Fibroblast of villous mesenchyme (primary cell): ENCODE data around the gene MYO1E. TPM values are rescaled to one million over a fixed set of nuclear protein-coding genes. Genes with fewer than 3 reads are reported as not detected.

Experiments
- DNase-seq: peaks from one replicate; pipeline ENCODE4 v3.0.0-alpha.2; 2010; ENCODE audit warnings: low read depth
- H3K4me3 ChIP-seq: 2 replicates; pipeline ENCODE4 v1.5.1; 2011; ENCODE audit warnings: low read depth, mild to moderate bottlenecking, low read length
- total RNA-seq: library from RNA; depleted of rRNA; stranded (reverse); fragments of >200 nt; gene quantifications from 2 replicates; pipeline ENCODE4 v1.2.3, GENCODE V29; 2012
- TF ChIP-seq, protein P1 (sequence below): IDR thresholded peaks from 2 replicates; pipeline ENCODE4 v1.5.1; 2012; ENCODE audit warnings: low read depth, mild to moderate bottlenecking, low read length; ENCODE audit not compliant: insufficient read depth

Gene MYO1E
- total RNA-seq, 1 donor, result 107 TPM

DNA sequence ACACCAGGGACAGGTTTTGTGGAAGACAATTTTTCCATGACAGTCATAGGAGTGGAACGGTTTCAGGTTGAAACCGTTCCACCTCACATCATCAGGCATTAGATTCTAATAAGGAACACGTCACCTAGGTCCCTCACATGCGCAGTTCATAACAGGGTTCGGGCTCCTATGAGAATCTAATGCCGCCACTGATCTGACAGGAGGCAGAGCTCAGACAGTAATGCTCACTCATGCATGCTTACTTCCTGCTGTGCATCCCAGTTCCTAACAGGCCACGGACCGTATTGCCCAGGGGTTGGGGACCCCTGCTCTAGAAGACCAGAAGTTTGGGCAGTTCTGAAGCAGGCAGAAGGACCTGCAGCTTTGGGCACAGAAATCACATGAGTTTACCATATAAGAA is 61.5 kb downstream of the MYO1E start:
- TF ChIP-seq, protein P1, sequence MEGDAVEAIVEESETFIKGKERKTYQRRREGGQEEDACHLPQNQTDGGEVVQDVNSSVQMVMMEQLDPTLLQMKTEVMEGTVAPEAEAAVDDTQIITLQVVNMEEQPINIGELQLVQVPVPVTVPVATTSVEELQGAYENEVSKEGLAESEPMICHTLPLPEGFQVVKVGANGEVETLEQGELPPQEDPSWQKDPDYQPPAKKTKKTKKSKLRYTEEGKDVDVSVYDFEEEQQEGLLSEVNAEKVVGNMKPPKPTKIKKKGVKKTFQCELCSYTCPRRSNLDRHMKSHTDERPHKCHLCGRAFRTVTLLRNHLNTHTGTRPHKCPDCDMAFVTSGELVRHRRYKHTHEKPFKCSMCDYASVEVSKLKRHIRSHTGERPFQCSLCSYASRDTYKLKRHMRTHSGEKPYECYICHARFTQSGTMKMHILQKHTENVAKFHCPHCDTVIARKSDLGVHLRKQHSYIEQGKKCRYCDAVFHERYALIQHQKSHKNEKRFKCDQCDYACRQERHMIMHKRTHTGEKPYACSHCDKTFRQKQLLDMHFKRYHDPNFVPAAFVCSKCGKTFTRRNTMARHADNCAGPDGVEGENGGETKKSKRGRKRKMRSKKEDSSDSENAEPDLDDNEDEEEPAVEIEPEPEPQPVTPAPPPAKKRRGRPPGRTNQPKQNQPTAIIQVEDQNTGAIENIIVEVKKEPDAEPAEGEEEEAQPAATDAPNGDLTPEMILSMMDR, result no peak
- no peak for DNase-seq

DNA sequence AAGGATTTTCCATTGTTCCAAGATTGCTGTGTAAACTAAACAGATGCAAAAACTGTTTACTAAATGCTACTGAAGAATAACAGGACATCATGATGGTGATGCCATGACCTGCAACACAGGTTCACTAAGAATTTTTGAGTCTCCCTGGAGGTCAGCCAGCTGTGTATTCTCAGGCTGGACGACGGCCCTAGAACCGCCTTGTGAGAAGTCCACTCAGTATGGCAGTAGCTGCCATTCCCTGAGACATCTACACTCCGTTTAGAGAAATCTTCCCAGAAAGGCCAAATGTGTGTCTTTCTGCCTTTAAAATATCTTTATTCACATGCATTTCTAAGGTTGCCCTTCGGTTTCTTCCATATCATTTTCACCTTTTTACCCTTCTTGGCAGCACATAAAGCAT is 63.3 kb downstream of the MYO1E start:
- H3K4me3 ChIP-seq, result no peak overlapping the region
- DNase-seq, result no peak
- TF ChIP-seq, protein P1, result no peak

More for the DNA sequence above, 61.5 kb downstream of the MYO1E start:
- H3K4me3 ChIP-seq, result no peak overlapping the region

DNA sequence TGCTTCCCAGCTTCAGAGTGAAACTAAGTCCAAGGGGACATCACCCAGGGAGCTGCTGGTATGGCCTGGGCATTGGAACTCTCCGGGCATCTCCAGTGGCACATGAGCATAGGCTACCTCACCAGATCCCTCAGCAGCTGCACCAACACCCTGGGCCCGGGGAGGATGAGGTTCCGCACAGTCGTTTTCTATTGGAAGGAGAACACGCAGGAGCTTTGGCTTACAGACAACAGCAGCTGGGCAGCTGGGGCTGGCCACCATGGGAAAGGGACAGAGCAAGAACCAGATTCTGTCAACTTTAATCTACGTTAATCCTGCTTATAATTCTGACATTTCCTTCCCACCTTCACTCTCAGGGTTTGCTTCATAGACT is 65.5 kb downstream of the MYO1E start:
- DNase-seq, result no peak
- no peak overlapping the region for H3K4me3 ChIP-seq
- TF ChIP-seq, protein P1, result no peak

DNA sequence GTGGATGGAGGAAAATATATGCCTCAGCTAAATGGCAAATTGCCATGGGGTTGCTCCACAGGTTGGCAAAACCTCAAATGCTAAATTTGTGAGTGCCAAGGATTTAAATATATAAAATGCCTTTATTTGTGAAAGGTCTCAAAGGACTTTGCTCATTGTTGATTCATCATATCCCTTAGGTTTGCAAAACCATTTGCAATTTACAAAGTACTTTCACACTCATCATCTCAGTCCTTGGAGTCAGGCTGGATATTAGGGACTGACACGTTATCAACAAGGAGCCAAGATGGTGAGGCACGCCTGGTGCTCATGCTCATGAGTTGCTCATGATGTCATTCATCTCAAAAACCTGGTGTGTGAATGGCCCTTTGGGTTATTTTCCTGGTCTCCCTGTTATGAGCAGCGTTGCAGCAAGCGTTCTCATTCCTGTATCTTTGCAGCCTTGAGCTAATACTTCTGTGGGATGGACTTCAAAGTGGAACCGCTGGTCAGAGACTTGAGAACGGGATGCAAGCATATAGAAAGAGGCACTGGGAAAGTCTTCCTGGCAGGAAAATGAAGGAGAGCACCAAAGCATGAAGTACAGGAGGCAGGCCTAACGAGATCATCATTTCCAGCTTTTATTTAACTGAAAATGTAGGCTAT is 66.0 kb downstream of the MYO1E start:
- TF ChIP-seq, protein P1, result no peak
- no peak overlapping the region for H3K4me3 ChIP-seq
- DNase-seq, result no peak

DNA sequence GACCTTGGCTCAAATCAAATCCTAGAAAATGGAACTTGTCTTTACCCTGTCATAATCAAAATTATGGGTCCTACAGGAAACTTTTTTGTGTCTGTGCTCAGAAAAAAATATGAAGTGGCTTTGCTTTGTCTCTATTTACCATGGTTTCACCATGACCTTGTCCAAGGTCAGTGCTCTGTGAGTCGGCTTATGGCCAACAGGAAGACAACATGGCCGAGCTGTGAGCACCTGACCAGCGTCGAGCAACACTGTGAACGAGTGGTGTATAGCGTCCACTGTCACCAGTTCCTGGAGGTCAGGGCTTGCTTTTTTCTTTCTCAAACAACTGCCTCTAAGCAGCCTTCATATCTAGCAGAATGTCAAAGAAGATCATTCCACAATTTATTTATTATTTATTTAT is 67.9 kb downstream of the MYO1E start:
- TF ChIP-seq, protein P1, result no peak
- no peak for DNase-seq
- H3K4me3 ChIP-seq, result no peak overlapping the region

DNA sequence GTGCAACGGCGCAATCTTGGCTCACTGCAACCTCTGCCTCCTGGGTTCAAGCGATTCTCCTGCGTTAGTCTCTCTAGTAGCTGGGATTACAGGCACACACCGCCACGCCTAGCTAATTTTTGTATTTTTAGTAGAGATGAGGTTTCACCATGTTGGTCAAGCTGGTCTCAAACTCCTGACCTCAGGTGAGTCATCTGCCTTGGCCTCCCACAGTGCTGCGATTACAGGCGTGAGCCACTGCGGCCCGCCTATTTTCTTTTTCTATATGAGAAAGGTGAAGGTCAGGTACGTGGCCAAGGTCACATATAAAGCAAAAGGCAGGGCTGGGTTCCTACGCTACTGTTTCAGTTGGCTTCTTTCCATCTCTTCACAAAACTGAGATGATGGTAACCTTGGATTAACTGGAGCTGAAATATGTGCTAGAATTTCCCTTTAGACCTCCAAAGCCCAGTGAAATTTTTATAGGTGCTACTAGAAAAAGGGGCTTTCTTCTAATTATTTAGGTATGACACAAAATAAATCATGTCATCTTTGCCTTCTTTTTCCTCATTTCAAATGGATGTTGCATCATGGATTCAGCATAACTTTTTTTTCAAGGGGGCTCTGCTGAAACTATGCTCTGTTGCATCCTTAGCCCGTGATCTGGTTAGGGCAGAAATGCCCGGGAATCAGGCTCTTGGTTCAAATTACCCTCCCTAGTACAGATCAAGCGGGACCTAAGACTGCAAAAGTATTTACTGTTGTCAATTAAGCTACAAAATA is 68.5 kb downstream of the MYO1E start:
- TF ChIP-seq, protein P1, result no peak
- no peak for DNase-seq
- no peak overlapping the region for H3K4me3 ChIP-seq
